GM12864 (cell line): ENCODE data around the gene DRC1.

Source experiments
- DNase-seq: peaks from one replicate; pipeline ENCODE4 v3.0.0-alpha.2; 2011; ENCODE audit warnings: low read depth
- H3K4me3 ChIP-seq: 2 replicates; pipeline ENCODE4 v1.5.1; 2011; ENCODE audit warnings: mild to moderate bottlenecking, low read depth, low read length, control low read depth
- CTCF ChIP-seq: IDR thresholded peaks from 2 replicates; pipeline ENCODE4 v1.5.1; 2011; ENCODE audit warnings: low read depth, mild to moderate bottlenecking, moderate library complexity, low read length, control low read depth, inconsistent platforms; ENCODE audit errors: missing control alignments

DRC1 gene

DNA sequence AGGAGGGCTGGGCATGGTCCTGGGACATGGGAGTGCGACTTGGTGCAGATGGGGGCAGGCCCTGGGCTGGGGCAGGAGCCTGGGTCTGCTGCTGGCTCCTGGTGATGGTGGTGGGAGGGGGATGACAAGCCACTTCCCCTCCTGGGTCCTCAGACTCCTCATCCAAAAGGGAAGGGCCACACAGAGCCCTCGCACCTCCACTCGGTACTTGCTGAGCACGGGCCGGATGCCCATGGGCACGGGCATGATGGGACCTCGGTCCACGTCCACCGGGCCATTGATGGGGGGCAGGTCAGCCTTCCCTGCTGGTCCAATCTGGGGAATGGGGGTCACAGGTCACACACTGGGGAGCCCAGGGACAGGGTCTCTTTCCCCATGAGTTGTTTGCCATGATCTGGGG, 72.1 kb downstream of the DRC1 start:
- H3K4me3 ChIP-seq = no peak overlapping the region

DNA sequence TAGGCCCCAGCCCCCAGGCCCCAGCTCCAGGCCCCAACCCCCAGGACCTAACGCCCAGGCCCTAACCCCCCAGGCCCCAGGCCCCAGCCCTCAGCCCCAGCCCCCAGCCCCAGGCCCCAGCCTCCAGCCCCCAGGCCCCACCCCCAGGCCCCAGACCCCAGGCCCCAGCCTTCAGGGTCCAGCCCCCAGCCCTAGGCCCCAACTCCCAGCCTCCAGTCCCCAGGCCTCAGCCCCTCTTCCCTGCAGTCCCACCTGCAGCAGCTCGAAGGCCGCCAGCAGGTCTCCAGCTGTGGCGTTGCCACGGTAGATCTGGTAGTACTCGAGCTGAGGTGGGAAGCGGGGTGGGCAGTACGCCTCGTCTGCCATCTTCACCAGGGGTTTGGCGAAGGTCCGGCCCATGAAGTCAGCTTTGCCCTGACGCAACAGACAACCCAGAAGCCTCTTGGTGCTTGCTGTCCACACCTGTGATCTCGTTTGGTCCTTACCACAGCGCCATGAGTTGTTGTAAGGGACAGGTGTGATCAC, 72.6 kb downstream of the DRC1 start:
- no peak for TF ChIP-seq CTCF
- H3K4me3 ChIP-seq = no peak overlapping the region
- DNase-seq = no peak

More for the DNA sequence above, 72.1 kb downstream of the DRC1 start:
- DNase-seq = no peak
- TF ChIP-seq CTCF = no peak

- no peak for DNase-seq
- H3K4me3 ChIP-seq = no peak overlapping the region
- no peak for TF ChIP-seq CTCF
Measured at GRCh38 chr2:26475037-26475436, 73.3 kb downstream of the DRC1 start.

DNA sequence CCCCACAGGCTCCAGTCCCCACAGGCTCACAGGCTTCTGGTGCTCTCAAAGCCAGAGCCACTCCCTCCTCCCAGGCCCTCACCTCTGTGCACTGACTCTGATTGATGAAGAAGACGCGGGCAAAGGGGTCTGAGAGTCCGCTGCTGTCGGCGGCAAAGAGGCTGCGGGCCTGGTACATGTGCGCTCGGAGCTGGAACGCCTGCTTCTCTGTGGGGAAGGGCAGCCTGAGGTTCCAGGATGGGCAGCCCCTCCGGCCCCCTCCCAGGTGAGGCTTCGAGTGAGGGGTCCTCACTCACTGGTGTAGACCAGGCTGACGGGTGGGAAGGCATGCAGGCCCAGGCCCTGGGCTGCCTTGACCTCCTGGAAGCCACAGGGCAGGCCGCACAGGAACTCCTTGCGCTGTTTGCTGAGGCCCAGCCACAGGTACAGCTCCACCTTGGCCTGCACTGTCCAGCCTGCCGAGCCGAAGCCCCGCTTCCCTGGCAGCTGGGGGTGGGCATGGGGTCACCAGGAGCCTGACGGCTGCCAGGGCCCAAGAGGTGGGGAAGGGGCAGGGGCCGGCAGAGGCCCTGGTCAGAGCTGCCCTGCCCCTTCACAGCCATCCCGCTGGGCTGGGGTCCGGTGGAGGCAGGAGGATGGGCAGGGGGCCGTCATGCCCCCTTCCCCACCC, 74.2 kb downstream of the DRC1 start:
- no peak overlapping the region for H3K4me3 ChIP-seq
- TF ChIP-seq CTCF = no peak
- no peak for DNase-seq

- no peak for TF ChIP-seq CTCF
- no peak overlapping the region for H3K4me3 ChIP-seq
- DNase-seq = no peak
Measured at GRCh38 chr2:26477126-26477910, 75.6 kb downstream of the DRC1 start.

DNA sequence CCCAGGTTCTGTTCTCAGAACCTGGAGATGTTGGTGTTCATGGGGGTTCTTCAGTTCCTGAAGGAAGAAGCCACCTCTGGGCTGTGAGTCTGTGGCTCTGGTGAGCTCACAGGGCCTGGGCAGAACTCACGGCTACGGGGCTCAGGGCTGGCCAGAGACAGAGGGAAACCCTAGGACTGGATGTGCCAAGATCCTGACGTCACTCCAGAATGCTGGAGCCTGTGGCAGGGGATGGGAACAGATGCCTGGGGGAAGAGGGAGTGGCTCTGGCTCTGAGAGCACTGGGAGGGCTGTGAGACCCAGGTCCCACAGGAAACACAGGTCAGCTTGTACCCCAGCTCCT, 76.2 kb downstream of the DRC1 start, which contains the start of gene OTOF:
Gene OTOF (minus strand): TSS at position 214 of the 343 bp plus-strand sequence.
- no peak for DNase-seq
- no peak for TF ChIP-seq CTCF
- H3K4me3 ChIP-seq = no peak within 1 kb of the TSS

DNA sequence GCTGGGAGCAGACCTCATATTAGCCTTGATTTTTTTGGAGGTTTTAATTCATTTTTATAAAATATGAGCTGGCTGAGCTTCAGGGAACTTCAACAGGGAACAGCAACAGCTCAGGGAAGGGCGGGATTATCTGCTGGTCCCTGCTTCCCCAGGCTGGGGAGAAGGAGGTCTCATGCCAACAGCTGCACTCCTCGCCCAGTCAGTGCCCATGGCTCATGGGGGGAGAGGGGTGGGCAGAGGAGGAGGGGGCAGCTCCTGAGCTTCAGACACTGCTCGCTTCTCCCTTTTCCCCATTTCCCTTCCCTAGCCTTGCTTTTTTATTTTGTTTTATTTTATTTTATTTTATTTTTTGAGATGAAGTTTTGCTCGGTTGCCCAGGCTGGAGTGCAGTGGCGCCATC, 76.6 kb downstream of the DRC1 start:
- no peak overlapping the region for H3K4me3 ChIP-seq
- no peak for TF ChIP-seq CTCF
- DNase-seq = no peak
